Measurements from ENCODE around the gene TBCK.

DNA sequence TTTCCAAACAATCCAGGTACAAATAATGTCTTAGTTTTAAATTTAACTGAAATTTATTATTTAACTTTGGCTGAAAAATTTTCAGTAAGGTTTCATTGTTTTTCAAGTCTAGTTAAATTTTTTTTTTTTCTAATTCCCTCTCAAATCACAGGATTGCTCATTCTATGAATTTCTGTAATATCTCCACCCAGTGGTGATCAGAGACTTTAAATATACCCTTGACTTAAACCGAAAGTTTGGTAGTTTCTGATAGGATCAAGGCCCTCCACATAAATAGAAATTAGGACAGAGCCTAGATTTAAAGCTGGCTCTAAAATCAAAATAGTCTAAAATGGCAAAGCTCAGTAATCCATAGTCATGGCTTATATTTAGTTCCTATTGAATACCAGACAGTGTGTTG is 175.4 kb downstream of the TBCK start:
- TF ChIP-seq ELF4 (CRISPR knock-in tag; IDR thresholded peaks at IDR 0.05; ENCODE audit: low read depth) (no peak), MAX (CRISPR knock-in tag; IDR thresholded peaks at IDR 0.05) (no peak), JUN (CRISPR knock-in tag; IDR thresholded peaks at IDR 0.05) (no peak), ESRRA (CRISPR knock-in tag; IDR thresholded peaks at IDR 0.05; ENCODE audit: borderline replicate concordance) (no peak), IRF2 (CRISPR knock-in tag; IDR thresholded peaks at IDR 0.05; ENCODE audit: borderline replicate concordance, low read depth) (no peak), NFYB (CRISPR knock-in tag; conservative IDR thresholded peaks at IDR 0.05; ENCODE audit: low read depth) (no peak)
- TF ChIP-seq, protein P1, sequence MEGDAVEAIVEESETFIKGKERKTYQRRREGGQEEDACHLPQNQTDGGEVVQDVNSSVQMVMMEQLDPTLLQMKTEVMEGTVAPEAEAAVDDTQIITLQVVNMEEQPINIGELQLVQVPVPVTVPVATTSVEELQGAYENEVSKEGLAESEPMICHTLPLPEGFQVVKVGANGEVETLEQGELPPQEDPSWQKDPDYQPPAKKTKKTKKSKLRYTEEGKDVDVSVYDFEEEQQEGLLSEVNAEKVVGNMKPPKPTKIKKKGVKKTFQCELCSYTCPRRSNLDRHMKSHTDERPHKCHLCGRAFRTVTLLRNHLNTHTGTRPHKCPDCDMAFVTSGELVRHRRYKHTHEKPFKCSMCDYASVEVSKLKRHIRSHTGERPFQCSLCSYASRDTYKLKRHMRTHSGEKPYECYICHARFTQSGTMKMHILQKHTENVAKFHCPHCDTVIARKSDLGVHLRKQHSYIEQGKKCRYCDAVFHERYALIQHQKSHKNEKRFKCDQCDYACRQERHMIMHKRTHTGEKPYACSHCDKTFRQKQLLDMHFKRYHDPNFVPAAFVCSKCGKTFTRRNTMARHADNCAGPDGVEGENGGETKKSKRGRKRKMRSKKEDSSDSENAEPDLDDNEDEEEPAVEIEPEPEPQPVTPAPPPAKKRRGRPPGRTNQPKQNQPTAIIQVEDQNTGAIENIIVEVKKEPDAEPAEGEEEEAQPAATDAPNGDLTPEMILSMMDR (IDR thresholded peaks at IDR 0.05) = no peak

All from WTC11 (cell line).